ENCODE results near the gene PKN1.

PKN1 gene

DNA sequence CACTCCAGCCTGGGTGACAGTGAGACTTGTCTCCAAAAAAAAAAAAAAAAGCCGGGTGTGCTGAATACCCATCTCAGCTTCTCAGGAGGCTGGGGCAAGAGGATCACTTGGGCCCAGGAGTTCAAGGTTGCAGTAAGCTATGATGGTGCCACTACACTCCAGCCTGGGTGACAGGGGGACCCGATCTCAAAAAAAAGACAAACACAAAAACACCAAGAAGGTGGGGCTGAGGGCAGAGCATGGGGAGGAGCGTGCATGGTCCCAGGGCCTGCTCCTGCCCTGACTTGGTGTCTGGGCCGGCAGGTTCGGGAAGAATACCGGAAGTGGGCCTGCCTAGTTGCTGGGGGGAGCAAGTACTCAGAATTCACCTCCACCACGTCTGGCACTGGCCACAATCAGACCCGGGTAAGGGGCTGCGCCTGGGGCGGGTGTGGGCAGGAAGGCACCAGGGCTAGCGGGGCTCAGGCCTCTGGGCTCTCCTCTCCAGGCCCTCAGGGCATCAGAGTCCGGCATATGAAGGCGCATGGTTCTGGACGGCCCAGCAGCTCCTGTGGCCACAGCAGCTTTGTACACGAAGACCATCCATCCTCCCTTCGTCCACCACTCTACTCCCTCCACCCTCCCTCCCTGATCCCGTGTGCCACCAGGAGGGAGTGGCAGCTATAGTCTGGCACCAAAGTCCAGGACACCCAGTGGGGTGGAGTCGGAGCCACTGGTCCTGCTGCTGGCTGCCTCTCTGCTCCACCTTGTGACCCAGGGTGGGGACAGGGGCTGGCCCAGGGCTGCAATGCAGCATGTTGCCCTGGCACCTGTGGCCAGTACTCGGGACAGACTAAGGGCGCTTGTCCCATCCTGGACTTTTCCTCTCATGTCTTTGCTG, 25.3 kb upstream of the PKN1 start:
- no peak for DNase-seq (ENCODE audit: low read depth)
- TF ChIP-seq, protein P1, sequence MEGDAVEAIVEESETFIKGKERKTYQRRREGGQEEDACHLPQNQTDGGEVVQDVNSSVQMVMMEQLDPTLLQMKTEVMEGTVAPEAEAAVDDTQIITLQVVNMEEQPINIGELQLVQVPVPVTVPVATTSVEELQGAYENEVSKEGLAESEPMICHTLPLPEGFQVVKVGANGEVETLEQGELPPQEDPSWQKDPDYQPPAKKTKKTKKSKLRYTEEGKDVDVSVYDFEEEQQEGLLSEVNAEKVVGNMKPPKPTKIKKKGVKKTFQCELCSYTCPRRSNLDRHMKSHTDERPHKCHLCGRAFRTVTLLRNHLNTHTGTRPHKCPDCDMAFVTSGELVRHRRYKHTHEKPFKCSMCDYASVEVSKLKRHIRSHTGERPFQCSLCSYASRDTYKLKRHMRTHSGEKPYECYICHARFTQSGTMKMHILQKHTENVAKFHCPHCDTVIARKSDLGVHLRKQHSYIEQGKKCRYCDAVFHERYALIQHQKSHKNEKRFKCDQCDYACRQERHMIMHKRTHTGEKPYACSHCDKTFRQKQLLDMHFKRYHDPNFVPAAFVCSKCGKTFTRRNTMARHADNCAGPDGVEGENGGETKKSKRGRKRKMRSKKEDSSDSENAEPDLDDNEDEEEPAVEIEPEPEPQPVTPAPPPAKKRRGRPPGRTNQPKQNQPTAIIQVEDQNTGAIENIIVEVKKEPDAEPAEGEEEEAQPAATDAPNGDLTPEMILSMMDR (IDR thresholded peaks at IDR 0.05; ENCODE audit: low read length, missing control alignments) = no peak
- no peak overlapping the region for H3K4me3 ChIP-seq (replicated peaks; ENCODE audit: low read depth, low read length)

DNA sequence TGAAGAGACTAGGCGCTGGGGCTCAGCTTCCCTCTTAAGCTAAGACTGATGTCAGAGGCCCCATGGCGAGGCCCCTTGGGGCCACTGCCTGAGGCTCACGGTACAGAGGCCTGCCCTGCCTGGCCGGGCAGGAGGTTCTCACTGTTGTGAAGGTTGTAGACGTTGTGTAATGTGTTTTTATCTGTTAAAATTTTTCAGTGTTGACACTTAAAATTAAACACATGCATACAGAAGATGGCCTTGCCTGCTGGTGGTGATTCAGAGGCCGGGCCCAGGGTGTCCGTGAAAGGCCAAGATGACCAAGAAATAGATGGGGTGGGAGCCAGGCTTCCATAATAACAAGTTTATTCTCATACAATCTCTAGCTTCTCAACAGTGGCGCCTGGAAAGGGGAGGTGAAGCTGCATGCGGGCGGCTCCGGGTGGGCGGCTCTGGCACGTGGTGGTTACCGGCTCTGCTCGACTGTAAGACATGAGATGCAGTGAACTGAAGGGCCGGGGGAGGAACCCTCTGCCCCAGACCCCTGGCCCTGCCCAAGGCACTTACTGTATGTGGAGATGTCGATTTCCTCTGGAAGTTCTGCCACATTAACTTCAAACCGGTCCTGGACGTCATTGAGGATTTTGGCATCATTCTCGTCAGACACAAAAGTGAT, 24.5 kb upstream of the PKN1 start:
- TF ChIP-seq, protein P1 (IDR thresholded peaks at IDR 0.05; ENCODE audit: low read length, missing control alignments) = no peak
- no peak overlapping the region for H3K4me3 ChIP-seq (replicated peaks; ENCODE audit: low read depth, low read length)
- no peak for DNase-seq (ENCODE audit: low read depth)

DNA sequence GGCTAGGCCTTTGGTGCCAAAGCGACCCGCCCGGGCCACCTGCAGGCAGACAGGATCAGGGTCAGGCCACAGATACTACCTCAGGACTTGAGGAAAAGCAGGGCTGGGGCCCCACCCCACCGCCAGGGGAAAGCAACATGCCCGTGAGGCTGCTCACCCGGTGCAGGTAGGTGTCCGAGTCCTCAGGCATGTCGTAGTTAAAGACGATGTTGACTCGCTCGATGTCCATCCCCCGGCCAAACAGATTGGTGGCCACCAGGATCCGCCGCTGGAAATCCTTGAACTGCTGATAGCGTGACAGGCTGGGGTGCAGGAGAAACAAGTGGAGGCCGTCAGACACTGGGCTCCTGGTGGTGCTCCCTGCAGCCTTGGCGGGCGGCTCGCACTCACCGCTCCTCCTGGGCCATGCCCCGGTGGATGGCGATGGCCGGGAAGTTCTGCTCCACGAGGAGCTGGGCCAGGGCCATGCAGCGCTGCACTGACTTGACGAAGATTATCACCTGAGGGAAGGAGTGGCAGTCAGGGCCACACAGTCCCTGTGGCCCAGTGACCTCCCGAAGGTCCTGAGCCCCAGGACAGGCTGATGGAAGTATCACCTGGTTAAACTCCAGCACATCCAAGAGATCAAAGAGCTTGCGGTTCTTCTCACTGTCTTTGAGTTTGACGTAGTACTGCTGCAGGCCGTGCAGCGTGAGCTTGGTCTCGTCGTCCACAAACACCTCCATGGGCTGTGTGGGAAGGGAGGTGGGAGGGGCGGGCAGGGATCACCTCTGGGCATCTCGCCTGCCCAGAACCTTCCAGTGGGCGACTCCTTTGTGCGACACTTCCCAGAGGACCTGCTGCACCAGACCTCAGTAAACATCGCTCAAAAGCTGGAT, 23.7 kb upstream of the PKN1 start:
- TF ChIP-seq, protein P1 (IDR thresholded peaks at IDR 0.05; ENCODE audit: low read length, missing control alignments) = no peak
- H3K4me3 ChIP-seq (replicated peaks; ENCODE audit: low read depth, low read length) = no peak overlapping the region
- DNase-seq (ENCODE audit: low read depth) = no peak

DNA sequence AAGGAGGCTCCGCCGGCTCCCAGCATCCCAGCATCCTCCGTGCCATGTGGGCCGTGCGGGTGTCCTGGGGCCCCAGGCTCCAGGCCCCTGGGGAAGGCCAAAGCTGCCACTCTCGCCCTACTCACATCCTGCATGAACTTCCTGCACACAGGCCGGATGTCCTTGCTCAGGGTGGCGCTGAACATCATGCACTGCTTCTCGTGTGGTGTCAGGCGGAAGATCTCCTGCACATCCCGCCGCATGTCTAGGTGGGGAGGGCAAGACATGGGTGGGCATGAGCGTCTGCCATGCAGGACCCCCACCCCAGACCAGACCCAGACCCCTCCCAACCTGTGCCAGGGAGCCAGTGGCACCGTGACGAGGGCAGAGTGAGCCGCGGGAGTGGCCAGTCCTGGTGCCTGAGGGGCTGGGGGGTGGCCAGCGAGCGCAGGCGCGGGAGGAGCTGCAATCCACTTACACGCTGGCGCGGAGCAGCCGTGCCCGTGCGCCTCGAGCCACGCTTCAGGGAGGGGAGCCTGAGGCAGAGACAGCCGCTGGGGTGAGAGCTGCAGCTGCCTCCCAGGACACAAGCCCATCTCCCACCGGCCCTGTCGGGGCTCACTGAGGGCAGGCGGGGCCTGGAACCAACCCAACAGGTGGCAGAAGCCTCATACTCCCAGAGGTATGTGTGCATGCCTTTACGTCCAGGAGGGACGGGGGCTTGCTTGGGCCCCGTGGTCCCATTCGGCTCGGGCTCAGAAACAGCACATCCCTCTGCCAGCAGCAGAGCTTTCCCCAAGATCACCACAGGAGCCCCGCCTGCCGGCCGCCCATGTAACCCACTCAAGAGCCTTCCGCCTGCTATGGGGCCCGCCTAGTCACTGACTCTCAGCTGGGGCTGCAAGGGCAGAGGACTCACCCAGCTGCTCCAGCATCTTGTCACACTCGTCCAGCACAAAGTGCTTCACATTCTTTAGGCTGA, 22.7 kb upstream of the PKN1 start:
- TF ChIP-seq, protein P1 (IDR thresholded peaks at IDR 0.05; ENCODE audit: low read length, missing control alignments) = no peak
- H3K4me3 ChIP-seq (replicated peaks; ENCODE audit: low read depth, low read length) = no peak overlapping the region
- DNase-seq (ENCODE audit: low read depth) = no peak

DNA sequence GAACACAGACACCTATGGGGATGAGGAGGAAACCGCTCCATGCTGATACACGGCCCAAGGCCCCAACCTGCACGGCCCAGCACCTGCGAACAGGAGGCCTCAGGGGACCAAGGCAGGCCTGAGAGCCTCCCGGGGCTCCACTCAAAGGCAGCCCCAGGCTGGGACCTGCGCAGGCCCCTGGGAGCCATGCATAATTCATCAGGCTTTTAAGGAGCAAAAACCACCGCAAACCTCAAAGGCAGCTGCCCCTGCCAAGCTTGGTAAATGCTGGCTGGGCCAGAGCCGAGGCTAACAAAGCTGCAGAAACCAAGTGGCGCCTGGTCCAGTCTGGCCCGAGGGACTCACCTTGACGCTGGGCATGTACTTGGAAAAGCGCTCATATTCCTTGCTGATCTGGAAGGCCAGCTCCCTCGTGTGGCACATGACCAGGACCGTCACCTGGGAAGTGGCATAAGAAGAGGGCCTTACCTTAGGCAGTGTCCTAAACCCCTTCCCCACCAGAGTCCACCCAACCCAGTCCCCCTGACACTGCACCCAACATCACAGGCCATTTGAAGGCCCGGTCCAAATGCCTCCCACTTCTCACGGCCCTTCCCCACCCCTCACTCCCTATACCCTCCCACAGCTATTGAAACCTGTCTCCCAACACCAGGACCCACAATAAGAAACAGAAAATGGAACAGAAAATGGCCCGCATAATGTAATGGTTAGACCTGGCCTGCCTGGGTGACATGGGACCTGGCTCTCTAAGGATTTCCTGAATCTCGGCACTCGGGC, 21.8 kb upstream of the PKN1 start:
- DNase-seq (ENCODE audit: low read depth) = no peak
- H3K4me3 ChIP-seq (replicated peaks; ENCODE audit: low read depth, low read length) = no peak overlapping the region
- TF ChIP-seq, protein P1 (IDR thresholded peaks at IDR 0.05; ENCODE audit: low read length, missing control alignments) = no peak
